Neutrophil (primary cell): ENCODE measurements around the gene KIAA0753.
"Not testable (repeated sequence)": the region's sequence is repeated elsewhere in the genome, so short reads cannot be mapped to it uniquely, and the experiment has no call there.

Experiments used
- H3K27ac ChIP-seq: fragments of 200-600 bp; sonication (generic); 2 replicates; pipeline ENCODE4 v1.5.1; 2016; ENCODE audit warnings: mild to moderate bottlenecking, moderate library complexity
- H3K27me3 ChIP-seq: fragments of 200-600 bp; sonication (generic); 2 replicates; pipeline ENCODE4 v1.6.0; 2016; ENCODE audit warnings: mild to moderate bottlenecking
- H3K36me3 ChIP-seq: fragments of 200-600 bp; sonication (generic); 2 replicates; pipeline ENCODE4 v1.5.1; 2017
- H3K4me1 ChIP-seq, 2 experiments: fragments of 200-600 bp in 1 of 2; sonication (generic) in 1 of 2; 1 replicate in 1 of 2; 2 replicates in 1 of 2; pipeline versions ENCODE4 v1.5.1 to v1.6.1; 2013 to 2016; ENCODE audit warnings: low read depth in 1 of 2, low read length in 1 of 2, mild to moderate bottlenecking in 1 of 2, moderate library complexity in 1 of 2; ENCODE audit not compliant: control insufficient read depth in 1 of 2, insufficient read depth in 1 of 2
- H3K4me3 ChIP-seq, 2 experiments: fragments of 200-600 bp in 1 of 2; sonication (generic) in 1 of 2; 1 replicate in 1 of 2; 2 replicates in 1 of 2; pipeline ENCODE4 v1.5.1; 2013 to 2016; ENCODE audit warnings: low read depth in 1 of 2, low read length in 1 of 2, mild to moderate bottlenecking in 1 of 2, moderate library complexity in 1 of 2
- H3K9me3 ChIP-seq: fragments of 200-600 bp; sonication (generic); 2 replicates; pipeline ENCODE4 v1.5.1; 2016
- TF ChIP-seq, protein P1 (sequence below): fragments of 200-600 bp; sonication (generic); IDR thresholded peaks from 2 replicates; pipeline ENCODE4 v1.5.1; 2016; ENCODE audit warnings: antibody characterized with exemption

The KIAA0753 gene

DNA sequence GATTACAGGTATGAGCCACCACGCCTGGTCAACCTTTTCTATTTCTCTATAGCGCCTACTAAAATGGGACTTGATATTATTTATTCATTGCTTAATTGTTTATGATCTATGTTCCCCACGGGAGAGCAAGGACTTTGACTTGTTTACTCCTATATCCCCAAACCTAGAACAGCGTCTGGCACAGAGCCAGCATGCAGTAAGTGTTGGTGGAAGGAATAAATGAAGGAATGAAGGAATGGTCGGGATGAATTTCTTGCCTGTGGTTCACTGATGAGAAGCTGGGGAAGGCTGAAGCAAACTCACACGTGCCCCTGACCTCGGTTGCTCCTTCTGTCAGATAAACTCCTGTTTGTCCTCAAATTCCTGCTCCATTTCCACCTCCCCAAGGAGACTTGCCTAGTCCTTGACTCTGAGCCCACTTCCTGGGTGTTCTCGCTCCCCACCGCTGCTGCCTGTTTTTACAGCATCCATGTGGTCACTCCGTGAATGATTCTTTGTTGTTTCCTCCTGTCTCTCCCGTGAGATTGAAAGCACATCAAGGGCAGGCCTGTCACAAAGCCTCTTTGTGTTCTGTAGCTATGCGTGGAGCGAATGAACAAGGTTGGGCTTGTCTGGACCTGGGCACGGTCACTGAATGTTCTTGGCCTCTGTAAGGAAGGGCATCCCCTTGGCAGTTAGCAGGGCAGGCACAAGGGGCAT, 28.4 kb upstream of the KIAA0753 start:
- H3K27ac ChIP-seq = no peak overlapping the region
- H3K36me3 ChIP-seq = no peaks in the 10 kb centered on the region
- TF ChIP-seq, protein P1, sequence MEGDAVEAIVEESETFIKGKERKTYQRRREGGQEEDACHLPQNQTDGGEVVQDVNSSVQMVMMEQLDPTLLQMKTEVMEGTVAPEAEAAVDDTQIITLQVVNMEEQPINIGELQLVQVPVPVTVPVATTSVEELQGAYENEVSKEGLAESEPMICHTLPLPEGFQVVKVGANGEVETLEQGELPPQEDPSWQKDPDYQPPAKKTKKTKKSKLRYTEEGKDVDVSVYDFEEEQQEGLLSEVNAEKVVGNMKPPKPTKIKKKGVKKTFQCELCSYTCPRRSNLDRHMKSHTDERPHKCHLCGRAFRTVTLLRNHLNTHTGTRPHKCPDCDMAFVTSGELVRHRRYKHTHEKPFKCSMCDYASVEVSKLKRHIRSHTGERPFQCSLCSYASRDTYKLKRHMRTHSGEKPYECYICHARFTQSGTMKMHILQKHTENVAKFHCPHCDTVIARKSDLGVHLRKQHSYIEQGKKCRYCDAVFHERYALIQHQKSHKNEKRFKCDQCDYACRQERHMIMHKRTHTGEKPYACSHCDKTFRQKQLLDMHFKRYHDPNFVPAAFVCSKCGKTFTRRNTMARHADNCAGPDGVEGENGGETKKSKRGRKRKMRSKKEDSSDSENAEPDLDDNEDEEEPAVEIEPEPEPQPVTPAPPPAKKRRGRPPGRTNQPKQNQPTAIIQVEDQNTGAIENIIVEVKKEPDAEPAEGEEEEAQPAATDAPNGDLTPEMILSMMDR = no peak
- H3K4me3 ChIP-seq = no peak overlapping the region
- no peaks in the 10 kb centered on the region for H3K9me3 ChIP-seq
- peaks cover 86% of the 10 kb centered on the region for H3K27me3 ChIP-seq
- peaks cover 0 to 2% of the 10 kb centered on the region in 2 experiments for H3K4me1 ChIP-seq

- H3K4me1 ChIP-seq = peaks cover 0 to 2% of the 10 kb centered on the region in 2 experiments
- TF ChIP-seq, protein P1 = no peak
- no peak overlapping the region for H3K4me3 ChIP-seq
- H3K9me3 ChIP-seq = no peaks in the 10 kb centered on the region
- H3K36me3 ChIP-seq = no peaks in the 10 kb centered on the region
- no peak overlapping the region for H3K27ac ChIP-seq
- H3K27me3 ChIP-seq = peaks cover 92% of the 10 kb centered on the region
Measured at GRCh38 chr17:6668219-6668618, 27.7 kb upstream of the KIAA0753 start.

GRCh38 chr17:6667516-6667915, 27.0 kb upstream of the KIAA0753 start:
- H3K27ac ChIP-seq = no peak overlapping the region
- H3K36me3 ChIP-seq = no peaks in the 10 kb centered on the region
- H3K4me1 ChIP-seq = peaks cover 0 to 2% of the 10 kb centered on the region in 2 experiments
- H3K9me3 ChIP-seq = no peaks in the 10 kb centered on the region
- no peak overlapping the region for H3K4me3 ChIP-seq
- peaks cover 92% of the 10 kb centered on the region for H3K27me3 ChIP-seq
- TF ChIP-seq, protein P1 = no peak

DNA sequence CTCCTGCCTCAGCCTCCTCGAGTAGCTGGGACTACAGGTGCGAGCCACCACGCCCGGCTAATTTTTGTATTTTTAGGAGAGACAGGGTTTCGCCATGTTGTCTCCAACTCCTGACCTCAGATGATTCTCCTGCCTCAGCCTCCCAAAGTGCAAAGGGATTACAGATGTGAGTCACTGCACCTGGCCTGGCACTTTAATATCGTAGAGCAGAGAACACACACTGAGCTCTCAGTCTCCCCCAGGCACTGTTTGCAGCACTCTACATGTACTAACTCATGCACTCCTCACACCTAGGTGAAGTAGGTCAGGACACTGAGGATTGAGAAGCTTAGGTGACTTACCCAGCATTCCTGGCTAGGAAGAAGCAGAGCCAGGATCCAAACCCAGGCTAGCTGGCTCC, 26.0 kb upstream of the KIAA0753 start:
- TF ChIP-seq, protein P1 = no peak
- Histone ChIP-seq H3K27ac (no peak overlapping the region), H3K9me3 (no peaks in the 10 kb centered on the region), H3K27me3 (peaks cover 96% of the 10 kb centered on the region), H3K4me3 (no peak overlapping the region), H3K4me1 (peaks cover 2 to 4% of the 10 kb centered on the region in 2 experiments), H3K36me3 (no peaks in the 10 kb centered on the region)

- no peak overlapping the region for H3K4me3 ChIP-seq
- no peak overlapping the region for H3K27ac ChIP-seq
- peaks cover 94% of the 10 kb centered on the region for H3K27me3 ChIP-seq
- H3K9me3 ChIP-seq = no peaks in the 10 kb centered on the region
- H3K36me3 ChIP-seq = no peaks in the 10 kb centered on the region
- peaks cover 7 to 9% of the 10 kb centered on the region in 2 experiments for H3K4me1 ChIP-seq
- TF ChIP-seq, protein P1 = peak; percentile 78
Measured at GRCh38 chr17:6666077-6666521, 25.6 kb upstream of the KIAA0753 start.

- not testable (repeated sequence) for H3K9me3 ChIP-seq, H3K27ac ChIP-seq, H3K4me3 ChIP-seq, H3K36me3 ChIP-seq
- Histone ChIP-seq H3K4me1 (peaks cover 20 to 24% of the 10 kb centered on the region in 2 experiments), H3K27me3 (peaks cover 89% of the 10 kb centered on the region)
Measured at GRCh38 chr17:6663200-6663599, 22.7 kb upstream of the KIAA0753 start.
